ENCODE results near the gene FOXO1. TPM values are rescaled to one million over a fixed set of nuclear protein-coding genes. Genes with fewer than 3 reads are reported as not detected.

FOXO1 gene
- total RNA-seq, 1 experiment from 2014 or later: 12.2 TPM

DNA sequence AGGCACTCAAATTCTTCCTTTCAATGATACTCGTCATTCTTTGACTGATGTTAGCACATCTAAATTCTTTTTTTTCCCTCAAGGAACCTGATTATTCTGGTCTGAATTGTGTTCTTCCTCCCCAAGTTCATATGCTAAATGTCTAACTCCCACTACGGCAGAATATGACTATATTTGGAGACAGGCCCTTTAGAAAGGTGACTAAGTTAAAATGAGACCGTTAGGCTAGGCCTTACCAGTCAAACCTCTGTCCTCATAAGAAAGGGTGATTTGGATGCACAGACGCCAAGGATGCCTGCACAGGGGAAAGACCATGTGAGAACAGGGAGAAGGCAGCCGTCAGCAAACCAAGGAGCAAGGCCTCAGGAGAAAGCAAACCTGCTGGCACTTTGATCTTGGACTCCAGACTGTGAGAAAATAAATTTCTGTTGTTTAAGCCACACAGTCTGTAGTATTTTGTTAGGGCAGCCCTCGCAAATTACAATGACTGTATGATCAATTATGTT is 13.1 kb upstream of the FOXO1 start:
- no peaks in the 10 kb centered on the region for H3K36me3 ChIP-seq (ENCODE audit: control insufficient read depth in 1 of 2, insufficient read depth in 2 of 2, low read length in 2 of 2)
- POLR2A ChIA-PET: no interaction called here
- H3K79me2 ChIP-seq (ENCODE audit: insufficient read depth, low read length): no peaks in the 10 kb centered on the region
- intact Hi-C loops (cut with micrococcal nuclease): no loop called here
- H3K9me3 ChIP-seq (ENCODE audit: control insufficient read depth in 1 of 2, insufficient read depth in 1 of 2, low read depth in 1 of 2, low read length in 2 of 2): no peaks in the 10 kb centered on the region
- ATAC-seq (no peak), DNase-seq (ENCODE audit: low read depth, low spot score) (no peak)
- H3K4me1 ChIP-seq (ENCODE audit: control insufficient read depth in 1 of 2, insufficient read depth in 2 of 2, low read length in 2 of 2): no peaks in the 10 kb centered on the region
- no peak overlapping the region for H3K9ac ChIP-seq (ENCODE audit: low read length)
- TF ChIP-seq ZNF274 (IDR thresholded peaks at IDR 0.05; ENCODE audit: low read depth, low read length) (no peak), EZH2 (IDR thresholded peaks at IDR 0.05) (no peak), EZH2phosphoT487 (IDR thresholded peaks at IDR 0.05; ENCODE audit: borderline replicate concordance) (no peak), RAD21 (IDR thresholded peaks at IDR 0.05; ENCODE audit: low read depth) (no peak), ELF1 (IDR thresholded peaks at IDR 0.05; ENCODE audit: borderline replicate concordance, low read depth) (no peak), SRF (IDR thresholded peaks at IDR 0.05; ENCODE audit: low read depth) (no peak), SIN3A (IDR thresholded peaks at IDR 0.05; ENCODE audit: low read depth) (no peak), EGR1 (IDR thresholded peaks at IDR 0.05; ENCODE audit: low read depth) (no peak), YY1 (IDR thresholded peaks at IDR 0.05; ENCODE audit: extremely low read depth, insufficient replicate concordance, low read depth, low read length) (no peak), SP1 (IDR thresholded peaks at IDR 0.05; ENCODE audit: low read depth) (no peak), CBX3 (IDR thresholded peaks at IDR 0.05; ENCODE audit: low read depth) (no peak), FOSL1 (IDR thresholded peaks at IDR 0.05; ENCODE audit: low read depth) (no peak), CEBPB (IDR thresholded peaks at IDR 0.05; ENCODE audit: low read depth) (no peak), POLR2AphosphoS5 (IDR thresholded peaks at IDR 0.05; ENCODE audit: low read depth, low read length) (no peak), TCF7L2 (IDR thresholded peaks at IDR 0.05; ENCODE audit: borderline replicate concordance, extremely low read depth, insufficient read depth, insufficient read length) (no peak)
- TF ChIP-seq, protein P1, sequence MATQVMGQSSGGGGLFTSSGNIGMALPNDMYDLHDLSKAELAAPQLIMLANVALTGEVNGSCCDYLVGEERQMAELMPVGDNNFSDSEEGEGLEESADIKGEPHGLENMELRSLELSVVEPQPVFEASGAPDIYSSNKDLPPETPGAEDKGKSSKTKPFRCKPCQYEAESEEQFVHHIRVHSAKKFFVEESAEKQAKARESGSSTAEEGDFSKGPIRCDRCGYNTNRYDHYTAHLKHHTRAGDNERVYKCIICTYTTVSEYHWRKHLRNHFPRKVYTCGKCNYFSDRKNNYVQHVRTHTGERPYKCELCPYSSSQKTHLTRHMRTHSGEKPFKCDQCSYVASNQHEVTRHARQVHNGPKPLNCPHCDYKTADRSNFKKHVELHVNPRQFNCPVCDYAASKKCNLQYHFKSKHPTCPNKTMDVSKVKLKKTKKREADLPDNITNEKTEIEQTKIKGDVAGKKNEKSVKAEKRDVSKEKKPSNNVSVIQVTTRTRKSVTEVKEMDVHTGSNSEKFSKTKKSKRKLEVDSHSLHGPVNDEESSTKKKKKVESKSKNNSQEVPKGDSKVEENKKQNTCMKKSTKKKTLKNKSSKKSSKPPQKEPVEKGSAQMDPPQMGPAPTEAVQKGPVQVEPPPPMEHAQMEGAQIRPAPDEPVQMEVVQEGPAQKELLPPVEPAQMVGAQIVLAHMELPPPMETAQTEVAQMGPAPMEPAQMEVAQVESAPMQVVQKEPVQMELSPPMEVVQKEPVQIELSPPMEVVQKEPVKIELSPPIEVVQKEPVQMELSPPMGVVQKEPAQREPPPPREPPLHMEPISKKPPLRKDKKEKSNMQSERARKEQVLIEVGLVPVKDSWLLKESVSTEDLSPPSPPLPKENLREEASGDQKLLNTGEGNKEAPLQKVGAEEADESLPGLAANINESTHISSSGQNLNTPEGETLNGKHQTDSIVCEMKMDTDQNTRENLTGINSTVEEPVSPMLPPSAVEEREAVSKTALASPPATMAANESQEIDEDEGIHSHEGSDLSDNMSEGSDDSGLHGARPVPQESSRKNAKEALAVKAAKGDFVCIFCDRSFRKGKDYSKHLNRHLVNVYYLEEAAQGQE (IDR thresholded peaks at IDR 0.05; ENCODE audit: low read depth): no peak
- TF ChIP-seq, protein P2, sequence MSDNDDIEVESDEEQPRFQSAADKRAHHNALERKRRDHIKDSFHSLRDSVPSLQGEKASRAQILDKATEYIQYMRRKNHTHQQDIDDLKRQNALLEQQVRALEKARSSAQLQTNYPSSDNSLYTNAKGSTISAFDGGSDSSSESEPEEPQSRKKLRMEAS (IDR thresholded peaks at IDR 0.05): no peak
- TF ChIP-seq, protein P3, sequence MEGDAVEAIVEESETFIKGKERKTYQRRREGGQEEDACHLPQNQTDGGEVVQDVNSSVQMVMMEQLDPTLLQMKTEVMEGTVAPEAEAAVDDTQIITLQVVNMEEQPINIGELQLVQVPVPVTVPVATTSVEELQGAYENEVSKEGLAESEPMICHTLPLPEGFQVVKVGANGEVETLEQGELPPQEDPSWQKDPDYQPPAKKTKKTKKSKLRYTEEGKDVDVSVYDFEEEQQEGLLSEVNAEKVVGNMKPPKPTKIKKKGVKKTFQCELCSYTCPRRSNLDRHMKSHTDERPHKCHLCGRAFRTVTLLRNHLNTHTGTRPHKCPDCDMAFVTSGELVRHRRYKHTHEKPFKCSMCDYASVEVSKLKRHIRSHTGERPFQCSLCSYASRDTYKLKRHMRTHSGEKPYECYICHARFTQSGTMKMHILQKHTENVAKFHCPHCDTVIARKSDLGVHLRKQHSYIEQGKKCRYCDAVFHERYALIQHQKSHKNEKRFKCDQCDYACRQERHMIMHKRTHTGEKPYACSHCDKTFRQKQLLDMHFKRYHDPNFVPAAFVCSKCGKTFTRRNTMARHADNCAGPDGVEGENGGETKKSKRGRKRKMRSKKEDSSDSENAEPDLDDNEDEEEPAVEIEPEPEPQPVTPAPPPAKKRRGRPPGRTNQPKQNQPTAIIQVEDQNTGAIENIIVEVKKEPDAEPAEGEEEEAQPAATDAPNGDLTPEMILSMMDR (IDR thresholded peaks at IDR 0.05 in 2 of 3, conservative IDR thresholded peaks at IDR 0.05 in 1 of 3; ENCODE audit: borderline replicate concordance in 1 of 3, insufficient read depth in 1 of 3, low read depth in 2 of 3, low read length in 2 of 3): no peak
- TF ChIP-seq, protein P4, sequence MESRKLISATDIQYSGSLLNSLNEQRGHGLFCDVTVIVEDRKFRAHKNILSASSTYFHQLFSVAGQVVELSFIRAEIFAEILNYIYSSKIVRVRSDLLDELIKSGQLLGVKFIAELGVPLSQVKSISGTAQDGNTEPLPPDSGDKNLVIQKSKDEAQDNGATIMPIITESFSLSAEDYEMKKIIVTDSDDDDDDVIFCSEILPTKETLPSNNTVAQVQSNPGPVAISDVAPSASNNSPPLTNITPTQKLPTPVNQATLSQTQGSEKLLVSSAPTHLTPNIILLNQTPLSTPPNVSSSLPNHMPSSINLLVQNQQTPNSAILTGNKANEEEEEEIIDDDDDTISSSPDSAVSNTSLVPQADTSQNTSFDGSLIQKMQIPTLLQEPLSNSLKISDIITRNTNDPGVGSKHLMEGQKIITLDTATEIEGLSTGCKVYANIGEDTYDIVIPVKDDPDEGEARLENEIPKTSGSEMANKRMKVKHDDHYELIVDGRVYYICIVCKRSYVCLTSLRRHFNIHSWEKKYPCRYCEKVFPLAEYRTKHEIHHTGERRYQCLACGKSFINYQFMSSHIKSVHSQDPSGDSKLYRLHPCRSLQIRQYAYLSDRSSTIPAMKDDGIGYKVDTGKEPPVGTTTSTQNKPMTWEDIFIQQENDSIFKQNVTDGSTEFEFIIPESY (IDR thresholded peaks at IDR 0.05; ENCODE audit: extremely low read depth, insufficient replicate concordance, low read length): no peak
- H4K20me1 ChIP-seq (ENCODE audit: insufficient read depth): no peaks in the 10 kb centered on the region
- H3K27me3 ChIP-seq (ENCODE audit: insufficient read depth, low read length): no peaks in the 10 kb centered on the region
- no peaks in the 10 kb centered on the region for H3K9me2 ChIP-seq (ENCODE audit: insufficient read depth)
- no peak overlapping the region for H3K4me3 ChIP-seq (replicated peaks in 1 of 2; ENCODE audit: low read depth in 1 of 2, low read length in 2 of 2)
- no peak overlapping the region for H3K27ac ChIP-seq (ENCODE audit: low read depth, low read length)
- no peak overlapping the region for H2AFZ ChIP-seq (ENCODE audit: low read depth, low read length, poor library complexity, severe bottlenecking)
- BruUV-seq (replicated peaks): no TSS peak
- H3K4me2 ChIP-seq (ENCODE audit: low read length): no peak overlapping the region
- CTCF ChIA-PET: no interaction called here
- RAD21 ChIA-PET (ENCODE audit: low non-redundant PET in 1 of 2, low total read pairs in 2 of 2, uncharacterized antibody in 2 of 2, unreplicated experiment in 2 of 2): no interaction called here

Data from HCT116 (cell line).